OCI-LY3 (cell line): ENCODE data around the gene BPIFB2.

Experiments used
- CTCF ChIP-seq: fragments of 200-600, 300-600 bp; sonication (generic); IDR thresholded peaks from 2 replicates; pipeline ENCODE4 v1.5.1; 2014; ENCODE audit warnings: antibody characterized with exemption, low read length, low read depth
- EZH2phosphoT487 ChIP-seq: fragments of 200-600 bp; shearing (Covaris generic); IDR thresholded peaks from 2 replicates; pipeline ENCODE4 v1.6.1; 2018; ENCODE audit warnings: antibody characterized with exemption, mixed run types, low read depth

GRCh38 chr20:32983459-32984112 is 23.9 kb upstream of the BPIFB2 start:
- TF ChIP-seq CTCF: no peak
- TF ChIP-seq EZH2phosphoT487: no peak
